Left ventricle myocardium inferior (tissue), 1 donor: ENCODE results near the gene IL12RB2. TPM values are rescaled to one million over a fixed set of nuclear protein-coding genes. Genes with fewer than 3 reads are reported as not detected.

Experiments
- DNase-seq: peaks from one replicate; pipeline ENCODE4 v3.0.0-alpha.2; 2020
- H3K27ac ChIP-seq: fragments of 200-600 bp; replicated peaks from 2 replicates; pipeline ENCODE4 v1.8.0; 2021
- H3K27me3 ChIP-seq: fragments of 200-600 bp; 2 replicates; pipeline ENCODE4 v1.8.0; 2021; ENCODE audit warnings: low read depth
- H3K36me3 ChIP-seq: fragments of 200-600 bp; 2 replicates; pipeline ENCODE4 v1.8.0; 2021
- H3K4me1 ChIP-seq: fragments of 200-600 bp; 2 replicates; pipeline ENCODE4 v1.8.0; 2021
- H3K4me3 ChIP-seq: fragments of 200-600 bp; 2 replicates; pipeline ENCODE4 v1.8.0; 2021; ENCODE audit warnings: mild to moderate bottlenecking, moderate library complexity
- H3K9me3 ChIP-seq: fragments of 200-600 bp; replicated peaks from 2 replicates; pipeline ENCODE4 v1.8.0; 2021
- intact Hi-C: fragments of 100-400 bp; cut with micrococcal nuclease; formaldehyde crosslinking; loops from one replicate; pipeline ENCODE4 v1.11.0; 2022
- total RNA-seq: library from RNA; stranded (reverse); fragmentation: NEBNext Ultra II Directional; extraction: Animal tissue kit (Norgen Biotek cat#: 25700); gene quantifications from one replicate; pipeline ENCODE4 v1.2.1, GENCODE V29; 2021
- TF ChIP-seq, protein P1 (sequence below): fragments of 200-600 bp; IDR thresholded peaks from 2 replicates; pipeline ENCODE4 v1.8.0; 2021; ENCODE audit warnings: antibody characterized with exemption, mild to moderate bottlenecking, borderline replicate concordance
- donor health status: DM: no; HTN: yes; CAD: no; lungs with severe emphysema.

Gene IL12RB2
- total RNA-seq, 1 donor from 2014 or later: 0.33 TPM

DNA sequence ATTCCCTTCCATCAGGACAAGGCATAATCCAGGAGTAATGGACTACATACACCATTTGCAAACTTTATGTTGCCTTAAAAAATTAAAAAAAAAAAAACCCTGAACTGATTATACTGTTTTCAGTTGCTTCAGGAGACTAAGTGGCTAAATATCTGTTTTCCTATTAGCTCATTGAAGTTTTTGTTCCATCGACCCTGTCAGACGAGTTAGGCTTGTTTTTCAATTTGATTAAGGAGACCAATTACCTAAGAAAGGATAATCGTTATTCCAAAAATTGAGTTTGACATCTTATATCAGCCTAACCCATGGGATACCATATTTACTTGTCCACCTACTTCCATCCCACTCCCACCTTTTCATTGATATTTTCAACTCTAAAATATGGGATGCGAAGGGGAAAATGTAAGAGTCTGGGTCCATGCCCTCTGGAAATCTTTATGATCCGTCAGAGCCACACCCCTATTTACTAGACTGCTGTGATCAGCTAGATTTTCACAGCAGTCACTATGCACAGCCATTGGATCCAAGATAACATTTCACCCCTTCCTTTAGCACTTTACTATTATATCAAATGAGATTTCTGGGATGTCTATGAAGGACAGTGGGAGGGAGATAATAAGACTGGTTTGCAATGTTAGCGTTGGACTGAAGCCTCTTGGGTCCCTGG lies 41.0 kb downstream of the IL12RB2 start:
- intact Hi-C loops: loop anchor here (5.0 kb wide), 2 partner anchors 139 to 154 kb away; no protein-coding TSS in a partner anchor
- Histone ChIP-seq H3K9me3 (no peaks in the 10 kb centered on the region), H3K27ac (no peak overlapping the region), H3K4me1 (no peaks in the 10 kb centered on the region), H3K36me3 (no peaks in the 10 kb centered on the region), H3K27me3 (peaks cover 6% of the 10 kb centered on the region), H3K4me3 (no peak overlapping the region)
- TF ChIP-seq, protein P1, sequence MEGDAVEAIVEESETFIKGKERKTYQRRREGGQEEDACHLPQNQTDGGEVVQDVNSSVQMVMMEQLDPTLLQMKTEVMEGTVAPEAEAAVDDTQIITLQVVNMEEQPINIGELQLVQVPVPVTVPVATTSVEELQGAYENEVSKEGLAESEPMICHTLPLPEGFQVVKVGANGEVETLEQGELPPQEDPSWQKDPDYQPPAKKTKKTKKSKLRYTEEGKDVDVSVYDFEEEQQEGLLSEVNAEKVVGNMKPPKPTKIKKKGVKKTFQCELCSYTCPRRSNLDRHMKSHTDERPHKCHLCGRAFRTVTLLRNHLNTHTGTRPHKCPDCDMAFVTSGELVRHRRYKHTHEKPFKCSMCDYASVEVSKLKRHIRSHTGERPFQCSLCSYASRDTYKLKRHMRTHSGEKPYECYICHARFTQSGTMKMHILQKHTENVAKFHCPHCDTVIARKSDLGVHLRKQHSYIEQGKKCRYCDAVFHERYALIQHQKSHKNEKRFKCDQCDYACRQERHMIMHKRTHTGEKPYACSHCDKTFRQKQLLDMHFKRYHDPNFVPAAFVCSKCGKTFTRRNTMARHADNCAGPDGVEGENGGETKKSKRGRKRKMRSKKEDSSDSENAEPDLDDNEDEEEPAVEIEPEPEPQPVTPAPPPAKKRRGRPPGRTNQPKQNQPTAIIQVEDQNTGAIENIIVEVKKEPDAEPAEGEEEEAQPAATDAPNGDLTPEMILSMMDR: no peak
- DNase-seq: no peak

DNA sequence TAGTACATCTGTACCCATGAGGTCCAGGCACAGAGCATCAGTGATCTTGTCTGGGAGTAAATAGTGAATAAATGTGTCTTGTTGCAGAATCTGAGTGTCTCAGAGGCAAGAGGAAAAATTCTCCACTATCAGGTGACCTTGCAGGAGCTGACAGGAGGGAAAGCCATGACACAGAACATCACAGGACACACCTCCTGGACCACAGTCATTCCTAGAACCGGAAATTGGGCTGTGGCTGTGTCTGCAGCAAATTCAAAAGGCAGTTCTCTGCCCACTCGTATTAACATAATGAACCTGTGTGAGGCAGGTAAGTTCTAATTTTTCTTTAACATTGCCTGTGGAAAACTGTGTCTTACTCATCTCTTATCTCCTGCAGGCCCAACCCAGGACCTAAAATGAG lies 43.1 kb downstream of the IL12RB2 start:
- Histone ChIP-seq H3K36me3 (no peaks in the 10 kb centered on the region), H3K4me1 (no peaks in the 10 kb centered on the region), H3K27me3 (no peaks in the 10 kb centered on the region), H3K27ac (no peak overlapping the region), H3K9me3 (no peaks in the 10 kb centered on the region), H3K4me3 (no peak overlapping the region)
- intact Hi-C loops: no loop called here
- no peak for DNase-seq
- TF ChIP-seq, protein P1: no peak

GRCh38 chr1:67352211-67352610 lies 44.5 kb downstream of the IL12RB2 start:
- Histone ChIP-seq H3K4me1 (no peaks in the 10 kb centered on the region), H3K9me3 (no peaks in the 10 kb centered on the region), H3K4me3 (no peak overlapping the region), H3K27me3 (no peaks in the 10 kb centered on the region), H3K27ac (no peak overlapping the region), H3K36me3 (no peaks in the 10 kb centered on the region)
- no peak for DNase-seq
- TF ChIP-seq, protein P1: no peak
- intact Hi-C loops: no loop called here

DNA sequence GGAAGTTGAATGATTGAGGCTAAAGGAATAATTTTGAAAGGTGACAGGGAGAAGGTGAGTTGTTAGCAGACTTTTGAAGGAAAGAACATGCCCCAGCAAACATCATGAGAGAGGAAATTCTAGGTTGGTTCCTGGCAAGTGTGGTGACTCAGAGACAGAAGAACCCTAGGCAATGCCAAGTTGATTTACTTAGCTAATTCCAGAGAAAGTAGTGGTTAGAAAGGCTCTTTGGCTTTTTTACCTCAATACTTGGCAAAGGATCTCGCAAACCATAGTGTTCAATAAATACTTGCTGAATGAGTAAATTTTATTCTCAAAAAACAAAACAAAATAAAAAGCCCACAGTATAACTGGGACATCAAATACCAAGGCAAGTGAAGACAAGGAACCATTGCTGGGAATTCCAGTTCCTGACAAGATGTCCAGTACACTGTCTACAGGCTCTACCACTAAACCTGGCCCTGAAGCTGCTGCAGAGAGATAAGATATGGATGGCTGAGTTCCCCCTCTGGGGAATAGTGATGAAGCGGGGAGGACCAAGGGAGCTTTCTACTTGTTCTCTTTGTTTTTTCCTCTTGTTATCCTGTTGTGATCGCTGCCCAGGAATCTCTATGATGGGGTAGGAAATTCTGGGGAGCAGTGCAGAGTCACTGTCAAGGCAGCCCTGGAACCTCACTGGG lies 48.2 kb downstream of the IL12RB2 start:
- no peaks in the 10 kb centered on the region for H3K4me1 ChIP-seq
- DNase-seq: no peak
- no peak overlapping the region for H3K4me3 ChIP-seq
- H3K36me3 ChIP-seq: no peaks in the 10 kb centered on the region
- no peak overlapping the region for H3K27ac ChIP-seq
- TF ChIP-seq, protein P1: no peak
- intact Hi-C loops: no loop called here
- no peaks in the 10 kb centered on the region for H3K27me3 ChIP-seq
- H3K9me3 ChIP-seq: no peaks in the 10 kb centered on the region

GRCh38 chr1:67359592-67359991 lies 51.9 kb downstream of the IL12RB2 start:
- no peak overlapping the region for H3K27ac ChIP-seq
- no peaks in the 10 kb centered on the region for H3K27me3 ChIP-seq
- H3K4me3 ChIP-seq: no peak overlapping the region
- TF ChIP-seq, protein P1: no peak
- intact Hi-C loops: no loop called here
- no peaks in the 10 kb centered on the region for H3K9me3 ChIP-seq
- DNase-seq: no peak
- no peaks in the 10 kb centered on the region for H3K4me1 ChIP-seq
- H3K36me3 ChIP-seq: no peaks in the 10 kb centered on the region
